PC-9 (cell line): ENCODE measurements around the gene ECI2. TPM values are rescaled to one million over a fixed set of nuclear protein-coding genes. Genes with fewer than 3 reads are reported as not detected.
"Not testable (repeated sequence)": the region's sequence is repeated elsewhere in the genome, so short reads cannot be mapped to it uniquely, and the experiment has no call there.

Experiments
- BruUV-seq: library from RNA; stranded (reverse); fragments of 400-500 nt; replicated peaks from 2 replicates; lab custom pipeline; 2021; lab: Mats Ljungman, UMichigan
- CTCF ChIA-PET: fragments of 300-600 bp; sonication (Branson Sonifier 250); formaldehyde crosslinking; loops from one replicate; lab custom pipeline; 2022; ENCODE audit warnings: antibody characterized with exemption; lab: Charles Lee
- POLR2A ChIA-PET: fragments of 300-600 bp; sonication (Branson Sonifier 250); formaldehyde crosslinking; loops from one replicate; lab custom pipeline; 2022; ENCODE audit warnings: antibody characterized with exemption; ENCODE audit not compliant: unreplicated experiment; lab: Charles Lee
- DNase-seq, 2 experiments: peaks; one replicate each; pipeline versions ENCODE4 v3.0.0 to v3.0.0-alpha.2; 2015 to 2022; ENCODE audit warnings: mixed read lengths in 1 of 2
- H2AFZ ChIP-seq: fragments of 200-600 bp; sonication (generic); 2 replicates; pipeline ENCODE4 v1.8.1; 2017; ENCODE audit warnings: antibody characterized with exemption
- H3F3A ChIP-seq: fragments of 200-600 bp; sonication (generic); 2 replicates; pipeline ENCODE4 v1.8.1; 2017; ENCODE audit warnings: antibody characterized with exemption, mild to moderate bottlenecking, low read depth; ENCODE audit not compliant: insufficient read depth
- H3K27ac ChIP-seq: fragments of 200-600 bp; sonication (generic); 2 replicates; pipeline ENCODE4 v1.6.1; 2016; ENCODE audit warnings: mixed run types
- H3K27me3 ChIP-seq: fragments of 200-600 bp; sonication (generic); 2 replicates; pipeline ENCODE4 v1.6.1; 2016; ENCODE audit warnings: low read depth, mixed run types; ENCODE audit not compliant: insufficient read depth
- H3K36me3 ChIP-seq: fragments of 200-600 bp; sonication (generic); 2 replicates; pipeline ENCODE4 v1.6.1; 2016; ENCODE audit warnings: low read depth, mixed run types
- H3K4me1 ChIP-seq: fragments of 200-600 bp; sonication (generic); replicated peaks from 2 replicates; pipeline ENCODE4 v1.6.1; 2016; ENCODE audit warnings: mixed run types; ENCODE audit not compliant: insufficient read depth
- H3K4me2 ChIP-seq: fragments of 200-600 bp; sonication (generic); 2 replicates; pipeline ENCODE4 v1.6.1; 2017; ENCODE audit warnings: mixed run types
- H3K4me3 ChIP-seq: fragments of 200-600 bp; sonication (generic); 2 replicates; pipeline ENCODE4 v1.6.1; 2016; ENCODE audit warnings: mixed run types
- H3K79me2 ChIP-seq: fragments of 200-600 bp; sonication (generic); 2 replicates; pipeline ENCODE4 v1.6.1; 2017; ENCODE audit warnings: low read depth, mixed run types
- H3K9me2 ChIP-seq: fragments of 200-600 bp; sonication (generic); 2 replicates; pipeline ENCODE4 v1.8.1; 2017; ENCODE audit warnings: mild to moderate bottlenecking; ENCODE audit not compliant: insufficient read depth
- H3K9me3 ChIP-seq: fragments of 200-600 bp; sonication (generic); 2 replicates; pipeline ENCODE4 v1.8.1; 2016; ENCODE audit warnings: low read depth; ENCODE audit not compliant: insufficient read depth
- H4K20me1 ChIP-seq: fragments of 200-600 bp; sonication (generic); 2 replicates; pipeline ENCODE4 v1.8.1; 2017; ENCODE audit not compliant: insufficient read depth
- EZH2 ChIP-seq: fragments of 200-600 bp; sonication (generic); IDR thresholded peaks from 2 replicates; pipeline ENCODE4 v1.8.0; 2017; ENCODE audit warnings: antibody characterized with exemption, low read depth
- intact Hi-C: fragments of 100-400 bp; cut with micrococcal nuclease; formaldehyde crosslinking; loops from one replicate; pipeline ENCODE4 v1.10.0; 2022; ENCODE audit not compliant: unreplicated experiment
- total RNA-seq: library from RNA; stranded (reverse); gene quantifications from 2 replicates; pipeline ENCODE4 v1.2.3, GENCODE V29; 2021
- TF ChIP-seq, protein P1 (sequence below): fragments of 200-600 bp; sonication (generic); conservative IDR thresholded peaks from 2 replicates; pipeline ENCODE4 v1.6.1; 2017; ENCODE audit warnings: mixed run types, antibody characterized with exemption, mild to moderate bottlenecking, moderate library complexity

The ECI2 gene
- total RNA-seq, 1 experiment from 2014 or later: 45.7 TPM

DNA sequence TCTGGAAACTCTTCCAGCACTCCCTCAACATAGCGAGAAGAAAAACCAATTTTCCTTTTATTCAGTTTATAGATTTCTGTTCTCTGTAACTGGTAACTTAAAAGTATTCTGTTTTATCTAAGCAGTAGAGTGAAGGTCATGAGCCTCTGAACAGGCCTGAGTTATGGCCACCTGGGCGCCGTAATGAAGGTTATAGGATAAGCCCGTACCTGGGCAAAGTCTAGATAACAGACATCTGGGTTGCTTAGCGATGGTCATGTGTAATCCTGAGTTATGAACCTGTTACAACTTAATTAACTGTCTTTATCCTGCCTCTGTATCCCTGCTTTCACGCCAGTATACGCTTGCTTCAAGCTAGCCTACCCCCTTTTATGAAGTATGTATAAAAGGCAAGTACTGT is 43.4 kb downstream of the ECI2 start:
- no peaks in the 10 kb centered on the region for H3F3A ChIP-seq
- no peaks in the 10 kb centered on the region for H3K9me2 ChIP-seq
- H3K4me1 ChIP-seq: no peaks in the 10 kb centered on the region
- no peaks in the 10 kb centered on the region for H3K9me3 ChIP-seq
- H2AFZ ChIP-seq: no peak overlapping the region
- H3K79me2 ChIP-seq: no peaks in the 10 kb centered on the region
- DNase-seq: no peak
- H3K36me3 ChIP-seq: no peaks in the 10 kb centered on the region
- POLR2A ChIA-PET: no interaction called here
- no peak for TF ChIP-seq EZH2
- TF ChIP-seq, protein P1, sequence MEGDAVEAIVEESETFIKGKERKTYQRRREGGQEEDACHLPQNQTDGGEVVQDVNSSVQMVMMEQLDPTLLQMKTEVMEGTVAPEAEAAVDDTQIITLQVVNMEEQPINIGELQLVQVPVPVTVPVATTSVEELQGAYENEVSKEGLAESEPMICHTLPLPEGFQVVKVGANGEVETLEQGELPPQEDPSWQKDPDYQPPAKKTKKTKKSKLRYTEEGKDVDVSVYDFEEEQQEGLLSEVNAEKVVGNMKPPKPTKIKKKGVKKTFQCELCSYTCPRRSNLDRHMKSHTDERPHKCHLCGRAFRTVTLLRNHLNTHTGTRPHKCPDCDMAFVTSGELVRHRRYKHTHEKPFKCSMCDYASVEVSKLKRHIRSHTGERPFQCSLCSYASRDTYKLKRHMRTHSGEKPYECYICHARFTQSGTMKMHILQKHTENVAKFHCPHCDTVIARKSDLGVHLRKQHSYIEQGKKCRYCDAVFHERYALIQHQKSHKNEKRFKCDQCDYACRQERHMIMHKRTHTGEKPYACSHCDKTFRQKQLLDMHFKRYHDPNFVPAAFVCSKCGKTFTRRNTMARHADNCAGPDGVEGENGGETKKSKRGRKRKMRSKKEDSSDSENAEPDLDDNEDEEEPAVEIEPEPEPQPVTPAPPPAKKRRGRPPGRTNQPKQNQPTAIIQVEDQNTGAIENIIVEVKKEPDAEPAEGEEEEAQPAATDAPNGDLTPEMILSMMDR: no peak
- H3K27me3 ChIP-seq: no peaks in the 10 kb centered on the region
- CTCF ChIA-PET: no interaction called here
- no peak overlapping the region for H3K27ac ChIP-seq
- H4K20me1 ChIP-seq: no peaks in the 10 kb centered on the region
- no peak overlapping the region for H3K4me3 ChIP-seq
- no peak overlapping the region for H3K4me2 ChIP-seq
- BruUV-seq: no TSS peak
- intact Hi-C loops: no loop called here

DNA sequence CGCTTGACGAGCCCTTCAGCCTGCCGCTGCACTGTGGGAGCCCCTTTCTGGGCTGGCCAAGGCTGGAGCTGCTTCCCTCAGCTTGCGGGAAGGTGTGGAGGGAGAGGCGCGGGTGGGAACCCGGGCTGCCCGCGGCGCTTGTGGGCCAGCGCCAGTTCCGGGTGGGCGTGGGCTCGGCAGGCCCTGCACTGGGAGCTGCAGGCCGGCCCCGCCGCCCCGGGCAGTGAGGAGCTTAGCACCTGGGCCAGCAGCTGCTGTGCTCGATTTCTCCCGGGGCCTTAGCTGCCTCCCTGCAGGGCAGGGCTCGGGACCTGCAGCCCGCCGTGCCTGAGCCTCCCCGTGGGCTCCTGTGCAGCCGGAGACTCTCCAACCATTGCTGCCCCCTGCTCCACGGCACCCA is 45.3 kb downstream of the ECI2 start:
- BruUV-seq, CTCF ChIA-PET, H3K4me2 ChIP-seq, H3K27me3 ChIP-seq, POLR2A ChIA-PET, H3K9me2 ChIP-seq, H3K79me2 ChIP-seq, H2AFZ ChIP-seq, intact Hi-C loops, H3K4me3 ChIP-seq, H3K27ac ChIP-seq, H3K9me3 ChIP-seq, H3K36me3 ChIP-seq, H3F3A ChIP-seq, H4K20me1 ChIP-seq, DNase-seq, H3K4me1 ChIP-seq: not testable (repeated sequence)

DNA sequence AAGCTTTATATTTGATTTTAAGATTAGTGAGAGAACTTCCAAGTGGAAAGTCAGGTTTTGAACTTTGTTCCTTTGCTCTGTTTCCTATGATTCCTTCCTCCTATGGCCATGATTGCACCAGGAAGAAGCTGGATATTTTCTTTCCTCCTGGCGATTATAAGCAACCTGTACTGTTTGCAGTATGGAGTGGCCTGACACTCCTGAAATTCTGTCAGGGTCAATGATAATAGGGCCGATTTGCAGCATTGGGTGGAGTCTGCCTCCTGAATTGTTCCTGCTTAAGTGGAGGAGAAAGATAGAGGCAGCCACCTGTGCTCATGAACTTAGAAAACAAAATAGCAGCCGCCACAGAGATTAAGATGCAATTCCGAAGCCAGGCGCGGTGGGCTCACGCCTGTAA is 46.7 kb downstream of the ECI2 start:
- H3F3A ChIP-seq: no peaks in the 10 kb centered on the region
- ChIA-PET POLR2A (no interaction called here), CTCF (no interaction called here)
- H2AFZ ChIP-seq: no peak overlapping the region
- H3K27ac ChIP-seq: no peak overlapping the region
- H3K4me2 ChIP-seq: no peak overlapping the region
- no TSS peak for BruUV-seq
- H3K36me3 ChIP-seq: no peaks in the 10 kb centered on the region
- no peaks in the 10 kb centered on the region for H3K27me3 ChIP-seq
- no peak overlapping the region for H3K4me3 ChIP-seq
- TF ChIP-seq, protein P1: no peak
- TF ChIP-seq EZH2: no peak
- H3K9me2 ChIP-seq: no peaks in the 10 kb centered on the region
- no peaks in the 10 kb centered on the region for H3K4me1 ChIP-seq
- no peaks in the 10 kb centered on the region for H3K9me3 ChIP-seq
- no peak for DNase-seq
- intact Hi-C loops: no loop called here
- H3K79me2 ChIP-seq: no peaks in the 10 kb centered on the region
- no peaks in the 10 kb centered on the region for H4K20me1 ChIP-seq

DNA sequence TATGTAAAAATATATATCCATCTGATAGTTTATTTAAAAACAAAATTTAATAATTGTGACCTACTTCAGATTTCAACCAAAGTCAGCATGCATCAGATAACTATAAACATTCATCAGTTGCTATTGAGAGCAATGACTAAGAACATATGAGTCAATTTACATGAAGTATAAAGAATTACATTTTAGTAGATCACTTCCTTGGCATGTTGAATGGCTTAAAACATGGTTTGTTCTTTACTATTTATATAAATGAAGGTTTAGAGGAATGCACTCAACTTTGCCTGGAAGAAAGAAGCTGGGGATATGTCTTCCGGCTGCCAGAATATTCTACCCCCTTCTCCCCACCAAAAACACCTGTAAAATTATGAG is 50.1 kb downstream of the ECI2 start:
- Histone ChIP-seq H3K4me2 (no peak overlapping the region), H3K36me3 (no peaks in the 10 kb centered on the region), H3K9me2 (no peaks in the 10 kb centered on the region), H4K20me1 (no peaks in the 10 kb centered on the region), H3K79me2 (no peaks in the 10 kb centered on the region), H2AFZ (no peak overlapping the region), H3K4me3 (no peak overlapping the region), H3K27me3 (no peaks in the 10 kb centered on the region), H3K27ac (no peak overlapping the region), H3K9me3 (no peaks in the 10 kb centered on the region), H3F3A (no peaks in the 10 kb centered on the region), H3K4me1 (no peaks in the 10 kb centered on the region)
- intact Hi-C loops: no loop called here
- no peak for DNase-seq
- CTCF ChIA-PET: no interaction called here
- BruUV-seq: no TSS peak
- POLR2A ChIA-PET: no interaction called here
- TF ChIP-seq EZH2: no peak
- TF ChIP-seq, protein P1: no peak
